Neuron (in vitro differentiated cells): ENCODE data around the gene PDILT.
"Not testable (repeated sequence)": the region's sequence is repeated elsewhere in the genome, so short reads cannot be mapped to it uniquely, and the experiment has no call there.

Source experiments
- H2AFZ ChIP-seq: one replicate; pipeline ENCODE4 v1.6.1; 2013; ENCODE audit warnings: low read depth, mild to moderate bottlenecking, inconsistent platforms, low read length, moderate library complexity
- H3K27me3 ChIP-seq: one replicate; pipeline ENCODE4 v1.6.1; 2013; ENCODE audit warnings: low read length; ENCODE audit not compliant: insufficient read depth
- H3K36me3 ChIP-seq: one replicate; pipeline ENCODE4 v1.6.1; 2013; ENCODE audit warnings: low read length; ENCODE audit not compliant: insufficient read depth
- H3K4me1 ChIP-seq: one replicate; pipeline ENCODE4 v1.6.1; 2013; ENCODE audit warnings: low read length; ENCODE audit not compliant: insufficient read depth
- H3K4me3 ChIP-seq: 2 replicates; pipeline ENCODE4 v1.5.1; 2013; ENCODE audit warnings: mild to moderate bottlenecking, low read length, moderate library complexity
- H3K9me3 ChIP-seq: one replicate; pipeline ENCODE4 v1.6.1; 2013; ENCODE audit warnings: low read length

Gene PDILT

GRCh38 chr16:20424129-20424866, 19.8 kb upstream of the PDILT start:
- Histone ChIP-seq H3K4me1 (no peaks in the 10 kb centered on the region), H3K27me3 (no peaks in the 10 kb centered on the region), H3K4me3 (no peak overlapping the region), H2AFZ (no peak overlapping the region), H3K9me3 (no peaks in the 10 kb centered on the region), H3K36me3 (no peaks in the 10 kb centered on the region)

DNA sequence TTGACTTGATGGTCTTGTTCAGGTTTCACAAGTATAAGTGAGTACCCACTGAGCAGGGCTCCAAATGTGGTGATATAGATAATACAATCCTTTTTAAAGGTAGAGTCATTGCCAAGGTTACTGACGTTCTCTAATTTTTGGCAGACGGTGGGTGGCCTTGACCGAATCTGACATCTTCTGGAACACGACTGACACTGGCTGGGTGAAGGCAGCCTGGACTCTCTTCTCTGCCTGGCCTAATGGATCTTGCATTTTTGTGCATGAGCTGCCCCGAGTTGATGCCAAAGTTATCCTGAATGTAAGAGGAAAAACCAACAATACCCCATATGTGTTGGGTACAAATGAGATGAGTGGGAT, 19.2 kb upstream of the PDILT start:
- H3K36me3 ChIP-seq, H3K4me3 ChIP-seq, H2AFZ ChIP-seq, H3K9me3 ChIP-seq, H3K4me1 ChIP-seq, H3K27me3 ChIP-seq: not testable (repeated sequence)

GRCh38 chr16:20421748-20422147, 17.2 kb upstream of the PDILT start:
- H3K4me1 ChIP-seq, H2AFZ ChIP-seq, H3K9me3 ChIP-seq, H3K36me3 ChIP-seq, H3K27me3 ChIP-seq, H3K4me3 ChIP-seq: not testable (repeated sequence)

DNA sequence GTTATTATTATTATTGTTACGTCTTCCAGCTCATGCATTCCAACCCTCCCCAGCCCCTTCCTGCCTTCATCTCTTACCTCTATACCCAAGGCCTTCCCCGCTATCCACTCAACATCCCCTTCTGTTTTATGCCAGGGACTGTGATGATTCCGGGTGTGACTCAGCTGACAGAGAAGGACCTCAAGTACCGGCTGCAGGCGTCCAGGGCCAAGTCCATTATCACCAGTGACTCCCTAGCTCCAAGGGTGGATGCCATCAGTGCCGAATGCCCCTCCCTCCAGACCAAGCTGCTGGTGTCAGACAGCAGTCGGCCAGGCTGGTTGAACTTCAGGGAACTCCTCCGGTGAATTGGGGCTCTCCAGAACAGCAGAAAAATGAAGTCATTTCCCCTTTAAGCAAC, 14.6 kb upstream of the PDILT start:
- not testable (repeated sequence) for H3K4me3 ChIP-seq, H3K4me1 ChIP-seq, H2AFZ ChIP-seq, H3K36me3 ChIP-seq, H3K27me3 ChIP-seq, H3K9me3 ChIP-seq

GRCh38 chr16:20415541-20415940, 11.0 kb upstream of the PDILT start:
- Histone ChIP-seq H2AFZ (no peak overlapping the region), H3K4me1 (no peaks in the 10 kb centered on the region), H3K4me3 (no peak overlapping the region), H3K36me3 (no peaks in the 10 kb centered on the region), H3K27me3 (no peaks in the 10 kb centered on the region), H3K9me3 (no peaks in the 10 kb centered on the region)

DNA sequence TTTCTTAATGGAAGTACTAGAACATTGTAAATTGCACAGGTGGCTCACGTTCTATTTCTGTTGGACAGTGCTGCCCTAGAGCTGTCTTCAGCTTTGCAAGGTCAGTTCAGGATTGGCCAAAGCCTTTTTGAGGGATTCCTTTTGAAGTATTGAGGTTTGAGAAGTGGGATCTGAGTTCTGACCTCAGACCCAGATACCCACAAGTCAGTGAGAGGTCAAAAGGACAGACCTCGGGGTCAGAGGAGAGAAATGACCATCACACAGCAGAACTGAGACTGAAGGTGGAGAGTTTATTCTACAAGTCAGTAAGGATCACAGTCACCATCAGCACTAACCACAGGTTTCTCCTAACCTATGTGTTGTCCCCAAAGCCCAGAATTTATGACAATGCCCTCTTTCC, 6.5 kb upstream of the PDILT start:
- H3K4me1 ChIP-seq: no peaks in the 10 kb centered on the region
- no peaks in the 10 kb centered on the region for H3K36me3 ChIP-seq
- no peaks in the 10 kb centered on the region for H3K27me3 ChIP-seq
- H3K4me3 ChIP-seq: no peak overlapping the region
- H3K9me3 ChIP-seq: no peaks in the 10 kb centered on the region
- H2AFZ ChIP-seq: no peak overlapping the region

- Histone ChIP-seq H2AFZ (no peak overlapping the region), H3K4me1 (no peaks in the 10 kb centered on the region), H3K4me3 (no peak overlapping the region), H3K36me3 (no peaks in the 10 kb centered on the region), H3K27me3 (no peaks in the 10 kb centered on the region), H3K9me3 (no peaks in the 10 kb centered on the region)
These were observed 5.7 kb upstream of the PDILT start for GRCh38 chr16:20410121-20410723.

DNA sequence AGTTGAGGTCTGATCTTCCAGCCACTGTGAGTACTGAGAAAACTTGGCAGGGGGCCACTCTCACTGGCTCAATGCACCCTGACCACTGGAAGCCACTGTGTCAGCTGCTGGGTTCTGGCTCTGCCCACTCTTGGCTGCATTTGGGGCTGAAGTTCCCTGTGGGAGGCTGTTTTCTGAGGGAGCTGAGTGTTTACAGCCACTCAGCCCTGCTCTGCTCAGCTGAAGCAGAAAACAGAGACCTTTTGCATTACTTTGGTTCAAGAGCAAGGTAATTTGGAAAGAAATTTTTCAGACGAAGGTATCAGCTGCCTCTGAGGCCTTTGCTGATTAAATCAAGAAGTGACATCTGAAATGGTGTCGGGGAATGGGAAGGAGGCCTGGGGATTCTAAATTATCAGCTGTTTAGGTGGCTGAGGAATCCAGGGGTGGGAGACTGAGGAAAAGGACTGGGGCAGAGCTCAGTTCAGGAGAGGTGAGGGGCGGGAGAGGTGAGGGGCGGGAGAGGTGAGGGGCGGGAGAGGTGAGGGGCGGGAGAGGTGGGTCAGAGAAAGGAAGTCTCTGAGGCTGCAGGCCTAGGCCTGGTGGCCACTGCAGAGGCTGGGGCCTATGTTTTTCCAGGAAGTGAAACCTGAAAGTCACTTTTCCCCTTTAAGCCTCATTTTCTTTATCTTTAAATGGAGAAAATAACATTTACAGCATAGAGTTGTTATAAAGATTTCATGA, 5.0 kb upstream of the PDILT start, which contains the start of gene ACSM5:
Gene ACSM5 (plus strand): TSS at position 137 of the 723 bp plus-strand sequence. CDS start 1,951 bp downstream, outside the sequence.
- Histone ChIP-seq H3K9me3 (no peaks in the 10 kb centered on the region), H3K4me1 (no peaks in the 10 kb centered on the region), H2AFZ (no peak within 1 kb of the TSS), H3K36me3 (no peaks in the 10 kb centered on the region), H3K4me3 (no peak within 1 kb of the TSS), H3K27me3 (no peaks in the 10 kb centered on the region)

GRCh38 chr16:20402651-20403050, 1.9 kb downstream of the PDILT start:
- no peaks in the 10 kb centered on the region for H3K27me3 ChIP-seq
- H2AFZ ChIP-seq: no peak overlapping the region
- H3K36me3 ChIP-seq: no peaks in the 10 kb centered on the region
- no peaks in the 10 kb centered on the region for H3K9me3 ChIP-seq
- no peaks in the 10 kb centered on the region for H3K4me1 ChIP-seq
- H3K4me3 ChIP-seq: no peak overlapping the region

- Histone ChIP-seq H3K4me3 (no peak overlapping the region), H2AFZ (no peak overlapping the region), H3K9me3 (no peaks in the 10 kb centered on the region), H3K36me3 (no peaks in the 10 kb centered on the region), H3K4me1 (no peaks in the 10 kb centered on the region), H3K27me3 (no peaks in the 10 kb centered on the region)
These were observed 3.0 kb downstream of the PDILT start for GRCh38 chr16:20401475-20402016.

DNA sequence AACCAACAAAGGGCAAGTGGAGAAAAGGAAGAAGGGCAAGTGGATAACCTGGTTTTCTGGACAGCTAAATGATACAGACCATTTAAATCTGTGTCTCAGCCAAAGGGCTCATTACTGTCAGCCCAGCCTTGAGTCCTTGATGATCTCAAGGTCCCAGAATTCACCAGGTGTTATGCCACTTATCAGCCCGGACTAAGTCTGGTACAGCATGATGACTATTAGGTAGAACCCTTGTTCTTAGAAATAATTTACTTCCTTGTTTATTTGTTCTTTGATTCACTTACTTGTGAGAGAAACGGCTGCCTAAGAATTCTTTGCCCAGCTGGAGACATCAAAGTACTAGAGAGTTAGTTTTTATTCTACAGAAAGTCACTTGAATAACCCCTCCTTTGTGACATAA, 3.5 kb downstream of the PDILT start:
- no peaks in the 10 kb centered on the region for H3K27me3 ChIP-seq
- no peaks in the 10 kb centered on the region for H3K4me1 ChIP-seq
- H3K4me3 ChIP-seq: no peak overlapping the region
- H3K9me3 ChIP-seq: no peaks in the 10 kb centered on the region
- H2AFZ ChIP-seq: no peak overlapping the region
- H3K36me3 ChIP-seq: no peaks in the 10 kb centered on the region

DNA sequence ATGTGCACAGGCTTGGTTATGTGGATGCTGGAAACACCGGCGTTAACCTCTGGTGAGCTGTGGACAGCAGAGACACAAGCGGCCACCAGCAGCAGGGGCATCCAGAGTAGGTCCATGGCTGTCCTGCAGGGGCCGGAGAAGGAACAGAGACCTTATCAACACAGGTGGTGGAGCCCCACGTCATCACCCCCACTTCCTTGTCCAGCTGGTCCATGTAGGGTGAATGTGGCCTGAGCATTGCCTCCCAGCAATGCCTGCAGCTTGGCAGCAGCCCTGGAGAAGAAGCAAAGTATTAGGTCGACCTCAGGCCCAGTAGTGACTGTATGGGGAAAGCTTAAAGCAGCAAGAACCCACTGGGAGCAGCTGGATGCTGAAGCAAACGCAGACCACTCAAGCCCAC, 5.4 kb downstream of the PDILT start:
- Histone ChIP-seq H3K36me3 (no peaks in the 10 kb centered on the region), H3K4me1 (no peaks in the 10 kb centered on the region), H2AFZ (no peak overlapping the region), H3K27me3 (no peaks in the 10 kb centered on the region), H3K9me3 (no peaks in the 10 kb centered on the region), H3K4me3 (no peak overlapping the region)

DNA sequence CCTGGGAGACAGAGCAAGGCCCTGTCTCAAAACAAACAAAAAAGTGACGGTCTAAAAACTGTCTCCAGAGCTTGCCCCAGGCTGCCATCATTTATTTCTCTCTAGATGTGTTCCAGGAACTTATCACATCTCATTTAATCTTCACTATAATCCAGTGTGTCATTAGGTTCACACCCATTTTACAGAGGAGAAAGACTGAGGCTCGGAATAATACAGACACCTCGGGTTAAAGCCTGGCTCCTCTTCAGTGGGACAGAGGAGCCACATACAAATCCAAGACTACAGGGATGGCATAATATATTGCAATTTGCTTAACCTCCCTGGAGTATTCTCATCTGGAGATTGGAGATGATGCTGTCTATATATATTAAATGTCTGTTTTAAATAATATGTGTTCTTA, 5.9 kb downstream of the PDILT start:
- Histone ChIP-seq H2AFZ (no peak overlapping the region), H3K4me3 (no peak overlapping the region), H3K27me3 (no peaks in the 10 kb centered on the region), H3K4me1 (no peaks in the 10 kb centered on the region), H3K9me3 (no peaks in the 10 kb centered on the region), H3K36me3 (no peaks in the 10 kb centered on the region)
